ENCODE results near the gene WDR4. TPM values are rescaled to one million over a fixed set of nuclear protein-coding genes. Genes with fewer than 3 reads are reported as not detected.
A peak's percentile ranks its signal among the peaks of the same experiment; 100 is the strongest.

Gene WDR4
- total and polyA plus RNA-seq, 4 donors, result 4.6 to 12.9 (median 9.2) TPM

DNA sequence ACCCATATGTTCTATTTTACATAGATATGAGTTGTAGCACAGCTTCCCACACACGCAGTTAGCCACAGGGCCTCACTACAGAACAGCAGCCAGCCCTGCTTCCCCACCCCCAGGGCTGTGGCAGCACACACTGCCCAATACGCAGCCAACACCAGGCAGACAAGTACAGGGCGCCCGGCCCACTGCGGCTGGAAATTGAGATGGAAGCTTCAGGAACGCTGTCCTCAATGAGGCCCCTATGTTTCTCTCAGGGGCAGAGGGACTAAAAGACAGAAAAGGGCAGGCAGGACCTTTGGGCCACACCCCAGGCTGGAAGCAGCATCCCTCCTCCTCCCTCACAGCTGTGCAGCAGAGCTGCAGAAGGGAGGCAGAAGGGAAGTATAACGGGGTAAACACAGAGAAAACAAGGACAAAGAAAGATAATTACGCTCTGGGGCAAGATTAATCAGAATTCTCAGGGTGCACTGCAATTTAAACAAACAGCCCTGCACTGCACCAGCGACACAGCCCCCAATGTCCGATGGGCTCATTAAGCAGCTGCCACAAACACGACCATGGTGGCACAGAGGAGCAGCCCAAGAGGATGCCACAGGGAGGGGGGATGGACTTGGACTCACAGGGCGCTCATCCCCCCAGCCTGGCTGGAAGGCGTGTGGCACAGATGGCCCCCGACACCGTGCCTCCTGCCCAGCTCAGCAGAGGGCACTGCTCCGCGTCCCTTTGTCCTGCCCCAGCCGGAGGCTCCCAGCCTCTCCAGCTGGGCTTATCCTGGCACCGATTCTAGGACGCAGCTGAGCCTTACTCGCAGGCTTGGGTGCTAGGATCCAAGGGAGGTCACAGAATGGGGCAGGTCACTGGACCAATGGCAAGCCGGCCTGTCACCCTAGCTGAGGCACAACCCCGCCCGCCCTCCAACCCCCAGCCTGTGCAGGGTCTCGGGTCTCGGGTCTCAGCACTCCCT lies 14.2 kb downstream of the WDR4 start:
- TF ChIP-seq, protein P1, sequence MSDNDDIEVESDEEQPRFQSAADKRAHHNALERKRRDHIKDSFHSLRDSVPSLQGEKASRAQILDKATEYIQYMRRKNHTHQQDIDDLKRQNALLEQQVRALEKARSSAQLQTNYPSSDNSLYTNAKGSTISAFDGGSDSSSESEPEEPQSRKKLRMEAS (IDR thresholded peaks at IDR 0.05), result no peak
- TF ChIP-seq TAF1 (conservative IDR thresholded peaks at IDR 0.05) (no peak), NR2F2 (IDR thresholded peaks at IDR 0.05) (no peak), SP1 (IDR thresholded peaks at IDR 0.05) (no peak), FOXA2 (IDR thresholded peaks at IDR 0.05) (no peak), RXRA (IDR thresholded peaks at IDR 0.05) (no peak), HNF4G (IDR thresholded peaks at IDR 0.05) (no peak), CTCF (IDR thresholded peaks at IDR 0.05; ENCODE audit: low read depth, low read length, missing input control) (no peak), YY1 (IDR thresholded peaks at IDR 0.05) (no peak), FOXA1 (IDR thresholded peaks at IDR 0.05) (no peak), EGR1 (IDR thresholded peaks at IDR 0.05; ENCODE audit: low read depth in 2 of 2) (no peak), JUND (IDR thresholded peaks at IDR 0.05) (no peak)
- TF ChIP-seq, protein P2, sequence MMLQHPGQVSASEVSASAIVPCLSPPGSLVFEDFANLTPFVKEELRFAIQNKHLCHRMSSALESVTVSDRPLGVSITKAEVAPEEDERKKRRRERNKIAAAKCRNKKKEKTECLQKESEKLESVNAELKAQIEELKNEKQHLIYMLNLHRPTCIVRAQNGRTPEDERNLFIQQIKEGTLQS (IDR thresholded peaks at IDR 0.05), result no peak
- TF ChIP-seq, protein P3, sequence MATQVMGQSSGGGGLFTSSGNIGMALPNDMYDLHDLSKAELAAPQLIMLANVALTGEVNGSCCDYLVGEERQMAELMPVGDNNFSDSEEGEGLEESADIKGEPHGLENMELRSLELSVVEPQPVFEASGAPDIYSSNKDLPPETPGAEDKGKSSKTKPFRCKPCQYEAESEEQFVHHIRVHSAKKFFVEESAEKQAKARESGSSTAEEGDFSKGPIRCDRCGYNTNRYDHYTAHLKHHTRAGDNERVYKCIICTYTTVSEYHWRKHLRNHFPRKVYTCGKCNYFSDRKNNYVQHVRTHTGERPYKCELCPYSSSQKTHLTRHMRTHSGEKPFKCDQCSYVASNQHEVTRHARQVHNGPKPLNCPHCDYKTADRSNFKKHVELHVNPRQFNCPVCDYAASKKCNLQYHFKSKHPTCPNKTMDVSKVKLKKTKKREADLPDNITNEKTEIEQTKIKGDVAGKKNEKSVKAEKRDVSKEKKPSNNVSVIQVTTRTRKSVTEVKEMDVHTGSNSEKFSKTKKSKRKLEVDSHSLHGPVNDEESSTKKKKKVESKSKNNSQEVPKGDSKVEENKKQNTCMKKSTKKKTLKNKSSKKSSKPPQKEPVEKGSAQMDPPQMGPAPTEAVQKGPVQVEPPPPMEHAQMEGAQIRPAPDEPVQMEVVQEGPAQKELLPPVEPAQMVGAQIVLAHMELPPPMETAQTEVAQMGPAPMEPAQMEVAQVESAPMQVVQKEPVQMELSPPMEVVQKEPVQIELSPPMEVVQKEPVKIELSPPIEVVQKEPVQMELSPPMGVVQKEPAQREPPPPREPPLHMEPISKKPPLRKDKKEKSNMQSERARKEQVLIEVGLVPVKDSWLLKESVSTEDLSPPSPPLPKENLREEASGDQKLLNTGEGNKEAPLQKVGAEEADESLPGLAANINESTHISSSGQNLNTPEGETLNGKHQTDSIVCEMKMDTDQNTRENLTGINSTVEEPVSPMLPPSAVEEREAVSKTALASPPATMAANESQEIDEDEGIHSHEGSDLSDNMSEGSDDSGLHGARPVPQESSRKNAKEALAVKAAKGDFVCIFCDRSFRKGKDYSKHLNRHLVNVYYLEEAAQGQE (IDR thresholded peaks at IDR 0.05), result no peak
- TF ChIP-seq, protein P4, sequence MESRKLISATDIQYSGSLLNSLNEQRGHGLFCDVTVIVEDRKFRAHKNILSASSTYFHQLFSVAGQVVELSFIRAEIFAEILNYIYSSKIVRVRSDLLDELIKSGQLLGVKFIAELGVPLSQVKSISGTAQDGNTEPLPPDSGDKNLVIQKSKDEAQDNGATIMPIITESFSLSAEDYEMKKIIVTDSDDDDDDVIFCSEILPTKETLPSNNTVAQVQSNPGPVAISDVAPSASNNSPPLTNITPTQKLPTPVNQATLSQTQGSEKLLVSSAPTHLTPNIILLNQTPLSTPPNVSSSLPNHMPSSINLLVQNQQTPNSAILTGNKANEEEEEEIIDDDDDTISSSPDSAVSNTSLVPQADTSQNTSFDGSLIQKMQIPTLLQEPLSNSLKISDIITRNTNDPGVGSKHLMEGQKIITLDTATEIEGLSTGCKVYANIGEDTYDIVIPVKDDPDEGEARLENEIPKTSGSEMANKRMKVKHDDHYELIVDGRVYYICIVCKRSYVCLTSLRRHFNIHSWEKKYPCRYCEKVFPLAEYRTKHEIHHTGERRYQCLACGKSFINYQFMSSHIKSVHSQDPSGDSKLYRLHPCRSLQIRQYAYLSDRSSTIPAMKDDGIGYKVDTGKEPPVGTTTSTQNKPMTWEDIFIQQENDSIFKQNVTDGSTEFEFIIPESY (IDR thresholded peaks at IDR 0.05), result no peak
- Histone ChIP-seq H3K4me1 (ENCODE audit: control insufficient read depth in 4 of 4, insufficient read depth in 4 of 4, low read length in 3 of 4) (peaks cover 2 to 23% (median 12%) of the 10 kb centered on the region in 4 donors), H3K9me3 (ENCODE audit: control insufficient read depth in 4 of 4, low read length in 3 of 4) (no peaks in the 10 kb centered on the region), H3K36me3 (ENCODE audit: control insufficient read depth in 4 of 4, insufficient read depth in 3 of 4, low read depth in 1 of 4, low read length in 3 of 4) (peaks cover 0 to 41% (median 15%) of the 10 kb centered on the region in 4 donors), H3K9ac (ENCODE audit: low read depth in 1 of 2, low read length in 2 of 2) (no peak overlapping the region), H3K27me3 (ENCODE audit: control insufficient read depth in 4 of 4, insufficient read depth in 4 of 4, low read length in 3 of 4) (no peaks in the 10 kb centered on the region), H3K4me3 (ENCODE audit: low read depth in 1 of 3, low read length in 3 of 3) (no peak overlapping the region), H3K27ac (ENCODE audit: low read depth in 1 of 2, low read length in 2 of 2) (peak overlapping the region; percentile 60 to 68)
- no peak for DNase-seq (ENCODE audit: low spot score)
- 75% methylated on average over 26 of the region's 26 CpGs for WGBS

Measured in liver (tissue), 9 donors.